Inflammatory macrophage (primary cell): Measurements from ENCODE around the gene ZNF627.
"Not testable (repeated sequence)": the region's sequence is repeated elsewhere in the genome, so short reads cannot be mapped to it uniquely, and the experiment has no call there.

ENCODE experiments used
- DNase-seq, 2 donors: peaks; one replicate each; pipeline ENCODE4 v3.0.0-alpha.2; 2020 to 2022

Gene ZNF627

GRCh38 chr19:11574689-11575088 lies 22.6 kb upstream of the ZNF627 start:
- peak in 1 of 2 donors; percentile 36 for DNase-seq

GRCh38 chr19:11576227-11576626 lies 21.1 kb upstream of the ZNF627 start:
- peak; percentile 63 to 82 for DNase-seq

GRCh38 chr19:11577451-11578257 lies 19.6 kb upstream of the ZNF627 start, which contains the start of gene ACP5:
Gene ACP5 (minus strand): TSS chr19:11577645. CDS start chr19:11577317, 328 bp downstream.
- DNase-seq, result peak; percentile 85 to 95

GRCh38 chr19:11578258-11579142 lies 18.8 kb upstream of the ZNF627 start:
- peak; percentile 94 to 98 for DNase-seq

- peak; percentile 46 to 89 for DNase-seq
Observed at GRCh38 chr19:11580116-11580515, 17.2 kb upstream of the ZNF627 start.

GRCh38 chr19:11581740-11582139 lies 15.5 kb upstream of the ZNF627 start:
- peak; percentile 68 to 70 for DNase-seq

- DNase-seq, result peak in 1 of 2 donors; percentile 20
Observed at GRCh38 chr19:11586331-11586730, 11.0 kb upstream of the ZNF627 start.

GRCh38 chr19:11587302-11587974 lies 9.8 kb upstream of the ZNF627 start:
- DNase-seq, result peak; percentile 78 to 81

- DNase-seq, result no peak
Observed at GRCh38 chr19:11587975-11588631, 9.2 kb upstream of the ZNF627 start.

- no peak for DNase-seq
Observed at GRCh38 chr19:11594084-11594483, 3.2 kb upstream of the ZNF627 start.

- no peak for DNase-seq
Observed at GRCh38 chr19:11596156-11596555, 1.1 kb upstream of the ZNF627 start.

- DNase-seq, result no peak
Observed at GRCh38 chr19:11598103-11598483, 810 bp downstream of the ZNF627 start.

GRCh38 chr19:11598746-11599145 lies 1.5 kb downstream of the ZNF627 start:
- DNase-seq, result no peak

GRCh38 chr19:11599704-11600103 lies 2.4 kb downstream of the ZNF627 start:
- DNase-seq, result not testable (repeated sequence)

- DNase-seq, result no peak
Observed at GRCh38 chr19:11606484-11606883, 9.2 kb downstream of the ZNF627 start.

GRCh38 chr19:11611730-11612129 lies 14.4 kb downstream of the ZNF627 start:
- DNase-seq, result no peak

GRCh38 chr19:11612816-11613511 lies 15.7 kb downstream of the ZNF627 start:
- DNase-seq, result no peak

GRCh38 chr19:11617180-11618062 lies 20.1 kb downstream of the ZNF627 start:
- no peak for DNase-seq

- DNase-seq, result no peak
Observed at GRCh38 chr19:11620553-11620952, 23.3 kb downstream of the ZNF627 start.

GRCh38 chr19:11622401-11622800 lies 25.1 kb downstream of the ZNF627 start:
- not testable (repeated sequence) for DNase-seq

GRCh38 chr19:11624069-11624463 lies 26.8 kb downstream of the ZNF627 start:
- no peak for DNase-seq
